HG03095 (cell line): ENCODE measurements around the gene UXS1.

Experiments
- ATAC-seq: cut with Tn5 transposase; IDR thresholded peaks from one replicate; pipeline ENCODE4 v1.9.1; 2021; ENCODE audit warnings: moderate library complexity; ENCODE audit not compliant: unreplicated experiment

Gene UXS1

DNA sequence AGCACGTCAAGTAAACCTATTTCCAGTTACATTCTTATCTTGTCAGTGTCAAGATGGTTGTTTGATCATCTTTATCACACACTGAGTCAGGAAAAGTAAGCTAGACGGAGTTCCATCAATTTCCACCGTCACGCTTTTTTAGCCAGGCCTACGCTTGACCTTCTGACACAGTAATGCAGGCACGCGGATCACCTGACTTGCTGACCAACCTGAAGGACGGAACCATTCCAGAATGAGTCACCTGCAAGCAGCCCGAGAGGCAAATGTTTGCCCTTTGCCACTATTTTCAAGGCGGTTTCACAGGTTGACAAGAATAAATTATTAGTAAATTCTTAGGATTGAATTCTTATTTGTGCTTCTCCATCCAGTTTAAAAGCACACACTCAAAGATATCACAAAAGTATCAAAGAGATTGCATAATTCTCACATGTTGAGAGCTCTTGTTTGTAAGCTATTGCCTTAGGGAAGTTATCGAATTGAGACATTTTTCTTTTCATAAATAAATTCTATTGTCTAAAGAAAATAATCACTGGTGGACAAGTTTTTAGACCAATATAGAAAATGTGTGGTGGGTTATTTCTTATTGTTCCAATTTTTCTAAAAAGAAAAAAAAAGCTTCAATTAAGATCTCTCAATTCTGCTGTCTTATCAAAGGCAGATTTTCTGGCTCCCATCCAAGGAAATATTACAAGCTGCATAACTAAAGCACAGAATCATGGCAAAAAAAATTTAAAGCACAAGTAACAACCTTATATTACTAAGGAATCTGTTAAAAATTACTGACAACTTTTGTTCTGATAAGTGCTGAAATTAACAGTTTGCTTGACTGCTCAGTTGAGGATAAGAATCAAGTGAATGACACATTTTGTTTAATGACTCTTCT lies 31.9 kb downstream of the UXS1 start:
- no peak for ATAC-seq

DNA sequence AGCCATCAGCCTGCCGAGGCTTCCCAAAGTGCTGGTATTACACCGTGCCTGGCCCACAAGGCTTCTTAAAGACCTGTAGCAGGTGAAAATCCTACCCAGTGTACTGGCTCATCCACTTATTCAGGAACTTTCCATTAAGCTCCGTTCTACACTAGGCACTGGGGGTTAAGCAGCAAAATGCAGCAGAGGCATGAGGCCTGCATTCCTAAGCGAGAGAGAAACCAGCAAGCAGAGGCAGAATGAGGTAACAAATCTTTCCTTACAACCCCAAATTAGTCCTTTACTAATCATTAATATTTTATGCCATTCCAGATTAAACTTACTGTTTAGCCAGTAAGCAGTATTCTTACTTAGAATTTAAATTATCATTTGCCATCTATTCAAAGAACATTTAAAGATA lies 32.8 kb downstream of the UXS1 start:
- ATAC-seq = no peak

DNA sequence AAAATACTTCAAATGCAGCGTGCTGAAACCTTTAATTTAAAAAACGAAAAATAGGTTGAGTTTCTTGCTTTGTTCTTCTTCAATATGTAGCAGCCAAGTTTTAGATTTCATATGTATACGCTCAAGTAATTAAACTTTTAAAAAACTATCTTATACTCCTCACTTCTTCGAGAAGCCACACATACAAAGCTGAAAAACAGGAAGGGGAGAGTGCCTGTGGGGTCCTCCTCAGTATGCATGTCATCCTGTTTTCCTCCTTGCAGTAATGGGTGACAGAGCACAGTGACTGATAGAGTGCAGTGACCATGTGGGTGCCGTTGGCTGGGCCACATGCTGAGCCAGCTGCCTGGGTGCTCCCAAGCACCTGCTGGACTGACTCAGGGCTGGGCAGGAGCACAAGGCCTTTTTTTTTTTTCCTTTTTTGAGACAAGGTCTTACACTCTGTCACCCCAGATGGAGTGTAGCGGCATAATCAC lies 33.3 kb downstream of the UXS1 start:
- ATAC-seq = peak; percentile 52

DNA sequence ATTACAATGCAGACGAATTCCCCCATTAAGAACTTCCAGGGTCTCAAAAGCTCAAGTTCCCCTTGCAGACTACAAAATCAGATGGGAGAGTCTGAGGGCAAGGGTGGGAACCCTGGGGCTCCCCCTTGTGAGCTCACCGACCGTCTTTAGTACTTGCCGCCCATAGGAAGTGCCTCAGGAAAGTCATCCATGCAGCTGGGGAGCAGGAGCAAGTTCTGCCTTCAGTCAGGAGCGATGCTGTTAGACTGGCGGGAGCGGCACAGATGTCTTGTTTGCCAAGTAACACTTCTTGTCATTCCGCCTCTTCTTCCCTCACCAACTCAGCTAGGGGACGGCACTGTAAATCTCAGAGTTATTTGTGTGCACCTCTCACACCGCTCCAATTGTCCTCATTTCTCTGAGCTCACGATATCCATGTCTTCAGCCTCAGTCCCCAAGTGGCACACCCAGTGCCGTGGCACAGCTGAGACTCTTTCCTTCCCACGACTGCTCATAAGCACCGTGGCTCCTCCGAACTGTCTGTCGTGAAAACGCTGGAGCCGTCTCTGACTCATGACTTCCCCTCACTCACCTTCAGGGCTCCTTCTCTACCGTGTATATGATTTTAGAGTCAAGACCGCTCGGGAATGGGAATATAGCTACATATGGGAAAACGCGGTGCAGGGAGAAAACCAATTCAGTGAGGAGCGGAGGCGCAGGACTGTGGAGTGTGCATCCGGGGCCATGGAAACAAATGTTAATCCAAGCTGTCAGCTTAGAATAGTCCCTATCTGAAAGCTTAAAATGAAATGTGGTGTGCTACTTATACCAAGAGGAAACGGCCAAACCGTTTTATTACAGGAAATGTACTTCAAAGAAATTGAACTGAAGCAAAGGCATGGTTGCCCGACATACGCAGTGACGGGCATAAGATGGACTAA lies 34.0 kb downstream of the UXS1 start:
- ATAC-seq = no peak

DNA sequence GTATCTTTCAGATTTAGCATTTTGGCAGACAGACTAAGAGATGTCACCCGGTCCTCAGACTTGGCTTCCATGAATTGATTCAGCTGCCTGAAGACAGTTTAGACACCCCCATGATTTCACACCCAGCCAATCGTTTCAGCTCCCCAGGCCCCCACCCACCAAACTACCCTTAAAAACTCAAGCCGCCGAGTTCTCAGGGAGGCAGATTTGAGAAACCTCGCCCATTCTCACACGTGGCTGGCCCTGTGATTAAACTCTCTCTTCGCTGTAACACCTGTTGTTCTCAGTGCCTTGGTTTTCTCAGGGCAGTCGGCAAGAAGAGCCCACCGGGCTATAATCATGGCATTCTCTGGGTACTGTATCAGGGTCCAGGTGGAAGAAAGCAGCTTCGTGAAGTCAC lies 35.2 kb downstream of the UXS1 start:
- ATAC-seq = no peak

DNA sequence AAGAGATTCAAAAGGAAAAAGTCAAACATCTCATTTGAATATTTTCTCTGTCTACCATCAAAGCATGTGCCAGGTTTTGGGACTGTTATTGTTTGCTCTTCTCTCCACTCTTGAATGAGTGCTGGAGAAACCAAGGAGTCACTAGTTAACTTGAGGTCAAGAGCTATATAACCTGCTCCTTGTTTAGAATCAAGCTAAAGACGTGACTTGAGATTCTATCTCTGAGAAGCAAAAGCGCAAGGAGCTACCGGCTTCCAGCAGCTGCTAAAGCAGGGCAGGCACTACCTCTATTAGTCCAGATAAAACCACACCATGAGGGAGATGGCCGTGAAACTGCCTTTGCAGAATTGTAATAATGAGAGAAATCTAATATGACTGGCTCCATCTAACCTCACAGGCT lies 36.0 kb downstream of the UXS1 start:
- ATAC-seq = no peak

DNA sequence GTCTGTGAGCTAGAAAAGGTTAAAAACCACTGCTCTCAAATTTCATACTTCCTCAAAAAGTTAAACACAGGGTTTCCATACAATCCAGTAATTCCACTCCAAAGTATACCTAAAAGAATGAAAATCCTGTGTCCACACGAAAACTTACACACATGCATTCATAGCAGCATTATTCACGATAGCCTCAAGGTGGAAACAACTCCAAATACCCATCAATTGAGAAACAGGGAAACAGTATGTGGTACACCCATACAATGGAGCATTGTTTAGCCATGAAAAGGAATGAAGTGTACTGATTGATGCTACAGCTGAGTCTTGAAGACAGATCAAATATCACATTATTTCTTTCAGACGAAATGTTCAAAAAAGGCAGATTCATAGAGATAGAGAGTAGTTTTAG lies 36.7 kb downstream of the UXS1 start:
- ATAC-seq = no peak

DNA sequence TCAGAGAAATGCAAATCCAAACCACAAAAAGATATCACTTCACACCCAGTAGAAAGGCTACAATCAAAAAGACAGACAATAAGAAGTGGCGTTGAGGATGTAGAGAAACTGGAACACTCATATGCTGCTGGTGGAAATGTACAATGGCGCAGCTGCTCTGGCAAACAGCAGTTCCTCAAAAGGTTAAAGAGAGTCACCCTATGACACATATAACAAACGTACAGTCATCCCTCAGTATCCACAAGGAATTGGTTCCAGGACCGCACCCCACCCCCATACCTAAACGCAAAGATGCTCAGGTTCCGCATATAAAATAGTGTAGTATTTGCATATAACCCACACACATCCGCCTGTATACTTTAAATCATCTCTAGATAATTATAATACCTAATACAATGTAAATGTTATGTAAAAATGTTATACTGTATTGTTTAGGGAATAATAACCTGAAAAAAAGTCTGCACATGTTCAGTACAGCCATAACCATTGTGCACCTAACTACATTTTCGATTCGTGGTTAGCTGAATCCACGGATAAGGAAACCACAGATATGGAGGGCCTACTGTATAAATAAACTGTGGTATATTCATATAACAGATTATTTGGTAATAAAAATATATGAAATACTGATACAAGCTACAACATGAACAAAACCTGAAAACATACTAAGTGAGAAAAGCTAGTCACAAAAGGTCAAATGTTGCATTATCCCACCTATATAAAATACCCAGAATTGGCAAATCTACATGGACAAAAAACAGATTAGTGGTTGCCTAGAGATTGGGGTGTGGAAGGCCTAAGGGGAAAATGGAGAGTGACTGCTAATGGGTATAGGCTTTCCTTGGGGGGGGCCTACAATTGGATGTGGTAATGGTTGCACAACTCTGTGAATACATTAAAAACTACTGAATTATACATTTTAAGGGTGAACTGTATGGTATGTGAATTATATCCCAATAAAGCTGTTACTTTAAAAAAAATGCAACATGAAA lies 37.5 kb downstream of the UXS1 start:
- ATAC-seq = no peak

DNA sequence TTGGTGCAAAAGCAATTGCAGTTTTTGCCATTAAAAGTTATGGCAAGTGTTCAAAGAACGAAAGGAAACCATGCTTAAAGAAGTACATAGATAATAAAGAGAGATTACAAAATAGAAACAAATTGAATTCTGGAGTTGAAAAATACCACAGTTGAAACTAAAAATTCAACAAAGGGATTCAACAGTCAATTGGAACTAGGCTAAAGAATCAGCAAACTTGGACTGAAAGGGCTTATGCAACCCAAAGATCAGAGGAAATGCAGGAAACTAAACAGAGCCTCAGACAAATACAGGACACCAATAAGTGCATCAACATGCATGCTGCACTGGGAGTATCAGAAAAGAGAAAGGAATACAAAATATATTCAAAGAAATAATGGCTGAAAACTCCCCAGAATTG lies 40.3 kb downstream of the UXS1 start:
- ATAC-seq = no peak

DNA sequence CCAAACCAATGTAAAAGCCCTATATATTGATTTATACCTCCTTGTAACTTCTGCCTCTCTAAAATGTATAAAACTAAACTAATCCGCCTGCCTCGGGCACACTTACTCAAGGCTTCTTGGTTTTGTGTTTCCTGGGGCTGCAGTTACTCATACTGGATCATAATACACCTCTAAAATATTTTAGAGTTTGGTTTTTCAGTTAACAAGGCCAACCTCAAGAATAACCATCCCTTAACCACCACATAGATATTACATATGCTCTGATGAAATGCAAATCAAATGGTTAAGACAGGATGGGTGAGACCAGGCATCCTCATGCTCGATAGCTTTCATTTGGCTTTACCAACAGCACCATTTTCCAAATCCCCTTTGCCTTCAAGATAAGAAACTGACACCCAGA lies 46.4 kb downstream of the UXS1 start:
- ATAC-seq = no peak

DNA sequence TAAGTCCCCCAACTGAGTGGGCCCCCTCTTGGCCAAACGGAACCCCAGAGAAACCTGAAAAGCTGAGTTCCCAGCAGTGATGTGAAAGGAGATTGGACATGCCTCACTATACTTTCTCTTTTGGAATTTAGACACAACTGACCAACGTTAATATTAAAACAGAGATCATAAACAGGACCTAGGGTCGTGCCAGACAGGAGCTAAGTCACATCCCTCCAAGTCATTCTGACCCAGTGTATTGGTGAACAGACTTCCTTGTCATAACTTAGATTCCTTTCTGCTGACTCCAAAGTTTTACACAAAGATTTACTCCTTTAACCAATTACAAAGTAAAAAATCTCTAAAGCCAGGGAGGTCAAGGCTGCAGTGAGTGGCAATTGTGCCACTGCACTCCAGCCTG lies 46.9 kb downstream of the UXS1 start:
- ATAC-seq = no peak

DNA sequence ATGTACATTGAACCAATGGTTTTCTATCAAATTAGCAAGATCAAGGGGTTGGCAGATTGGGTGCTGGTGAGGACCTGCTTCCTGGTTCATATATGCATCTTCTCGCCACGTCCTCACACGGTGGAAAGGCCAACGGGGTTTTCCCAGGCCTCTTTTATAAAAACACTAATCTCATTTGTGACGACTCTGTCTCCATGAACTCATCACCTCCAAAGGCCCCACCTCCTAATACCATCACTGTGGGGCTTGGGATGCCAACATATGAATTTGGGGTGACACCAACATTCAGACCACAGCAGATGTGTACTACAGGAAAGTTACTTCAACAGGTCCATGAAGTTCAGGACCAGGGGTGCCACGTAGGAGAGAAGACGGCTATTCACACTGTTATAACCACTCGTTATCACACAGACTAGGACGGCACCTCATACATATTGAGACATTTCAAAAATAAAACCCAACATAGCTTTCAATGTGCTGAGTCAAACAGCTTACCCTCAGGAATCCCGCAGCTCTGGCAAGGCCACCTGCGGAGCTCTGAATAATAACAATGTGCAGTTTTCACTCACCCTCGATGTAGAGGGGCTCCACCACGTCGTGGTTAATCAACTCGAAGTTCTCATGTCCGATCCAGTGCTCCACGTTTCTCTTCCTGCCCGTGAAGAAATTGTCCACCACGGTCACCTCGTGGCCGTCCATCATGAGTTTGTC lies 49.3 kb downstream of the UXS1 start:
- ATAC-seq = no peak

DNA sequence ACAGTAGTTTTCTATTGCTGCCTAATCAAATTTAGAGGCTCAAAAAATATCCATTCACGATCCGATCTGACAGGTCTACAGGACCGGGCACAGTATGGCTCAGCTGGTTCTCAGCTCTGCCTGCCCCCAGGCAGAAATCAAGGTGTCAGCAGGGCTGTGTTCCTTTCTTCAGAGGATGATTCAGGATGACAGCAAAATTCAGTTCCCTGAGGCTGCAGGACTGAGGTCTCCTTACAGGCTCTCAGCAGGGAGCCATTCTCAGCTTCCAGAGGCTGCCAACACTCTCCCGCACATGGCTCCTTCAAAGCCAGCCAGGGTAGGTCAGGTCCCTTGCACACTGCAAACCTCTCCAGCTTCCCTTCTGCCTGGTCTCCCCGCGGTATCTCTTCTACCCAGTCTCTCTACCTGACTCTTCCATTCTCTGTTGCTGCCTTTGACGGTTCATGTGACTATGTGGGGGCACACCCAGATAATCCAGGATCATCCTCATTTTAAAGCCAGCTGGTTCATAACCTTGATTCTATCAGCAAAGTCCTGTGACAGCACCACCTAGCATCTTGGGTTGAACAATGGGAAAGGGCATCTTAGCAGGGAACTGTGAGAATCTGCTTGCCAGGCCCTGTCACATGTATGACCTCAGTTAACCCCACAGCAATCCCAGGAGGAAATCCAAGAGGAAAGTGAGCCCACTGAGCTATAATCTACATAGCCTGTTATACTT lies 50.4 kb downstream of the UXS1 start:
- ATAC-seq = no peak

DNA sequence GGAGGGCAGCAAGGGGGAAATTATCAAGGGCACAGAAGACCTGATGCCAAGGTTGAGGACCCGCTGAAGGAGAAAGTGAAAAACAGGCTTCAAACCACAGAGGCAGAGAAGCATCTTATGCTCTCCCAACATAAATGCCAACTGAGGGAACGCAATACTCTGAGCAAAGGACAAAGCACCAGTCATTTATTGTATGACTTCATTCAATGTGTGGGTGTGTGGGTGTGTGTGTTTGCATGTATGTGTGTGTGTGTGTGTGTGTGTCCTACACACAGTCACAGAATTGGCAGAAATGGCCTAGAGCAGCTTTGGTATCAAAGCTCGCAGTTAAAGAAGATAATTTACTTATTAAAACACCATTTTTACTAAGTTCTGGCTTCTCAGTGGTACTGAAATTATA lies 51.4 kb downstream of the UXS1 start:
- ATAC-seq = no peak

DNA sequence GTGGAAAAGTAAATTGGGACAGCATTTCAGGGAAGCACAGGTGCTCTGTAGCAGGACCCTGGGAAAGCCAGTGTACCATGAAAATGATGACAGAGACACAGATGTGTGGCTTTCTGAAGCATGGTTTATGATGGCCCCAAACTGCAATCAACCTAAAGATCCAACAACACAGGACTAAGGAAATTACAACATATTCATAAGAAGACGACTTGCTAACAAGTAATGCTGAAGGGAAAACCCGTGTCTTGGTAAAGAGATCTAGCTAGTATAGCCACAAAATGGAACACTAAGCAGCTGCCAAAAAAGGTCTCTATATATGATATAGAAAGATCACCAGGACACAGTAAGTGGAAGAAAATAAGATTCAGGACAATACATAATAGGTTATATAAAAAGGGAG lies 53.2 kb downstream of the UXS1 start:
- ATAC-seq = no peak

DNA sequence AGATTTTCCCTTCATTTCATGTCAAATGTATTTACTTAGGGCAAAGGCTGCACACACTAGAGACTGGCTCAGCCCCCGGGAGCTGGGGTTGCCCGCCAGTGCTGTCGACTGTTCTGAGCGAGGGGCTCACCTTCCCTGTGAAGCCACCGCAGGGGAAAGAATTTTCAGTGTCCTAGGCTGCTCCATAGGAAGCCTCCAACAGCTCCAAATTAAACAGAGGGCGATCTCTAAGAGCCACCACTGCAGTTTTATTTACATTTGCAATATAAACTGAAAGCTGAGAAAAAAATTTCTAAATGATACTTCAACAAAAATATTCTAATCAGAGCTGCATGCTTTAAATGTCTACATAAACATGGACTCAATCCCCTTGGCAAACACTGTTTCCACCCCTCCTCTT lies 54.0 kb downstream of the UXS1 start:
- ATAC-seq = no peak

DNA sequence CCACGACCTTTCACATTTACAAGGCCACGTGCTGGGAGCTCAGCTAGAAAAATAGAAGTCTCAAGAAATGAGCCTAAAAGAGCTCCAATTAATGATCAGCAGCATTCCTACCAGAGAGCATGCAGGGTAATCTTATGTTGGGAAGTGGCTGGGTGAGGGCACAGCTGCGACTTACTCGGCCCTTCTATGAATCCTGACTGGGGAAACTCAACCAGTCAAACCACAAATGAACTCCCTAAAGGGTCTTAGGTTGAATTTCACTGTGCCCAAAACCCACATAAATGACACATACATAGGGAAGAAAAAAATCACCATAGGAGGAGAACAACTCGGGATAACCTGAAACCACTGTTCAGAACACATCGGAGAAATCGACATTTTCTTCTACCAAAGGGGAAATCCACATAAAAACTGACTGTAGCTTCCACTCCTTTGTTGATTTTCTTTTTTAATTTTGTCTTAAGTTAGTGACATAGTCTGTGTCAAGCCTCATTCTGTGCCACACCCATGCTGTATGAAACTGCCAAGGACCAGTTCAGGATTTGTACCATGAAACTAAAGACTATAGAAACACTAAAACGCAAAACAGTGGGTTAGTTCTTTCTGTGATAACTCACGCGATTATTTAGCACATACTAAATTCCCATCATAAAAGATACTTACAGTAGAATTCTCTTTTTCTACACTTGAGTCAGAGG lies 54.7 kb downstream of the UXS1 start:
- no peak for ATAC-seq

DNA sequence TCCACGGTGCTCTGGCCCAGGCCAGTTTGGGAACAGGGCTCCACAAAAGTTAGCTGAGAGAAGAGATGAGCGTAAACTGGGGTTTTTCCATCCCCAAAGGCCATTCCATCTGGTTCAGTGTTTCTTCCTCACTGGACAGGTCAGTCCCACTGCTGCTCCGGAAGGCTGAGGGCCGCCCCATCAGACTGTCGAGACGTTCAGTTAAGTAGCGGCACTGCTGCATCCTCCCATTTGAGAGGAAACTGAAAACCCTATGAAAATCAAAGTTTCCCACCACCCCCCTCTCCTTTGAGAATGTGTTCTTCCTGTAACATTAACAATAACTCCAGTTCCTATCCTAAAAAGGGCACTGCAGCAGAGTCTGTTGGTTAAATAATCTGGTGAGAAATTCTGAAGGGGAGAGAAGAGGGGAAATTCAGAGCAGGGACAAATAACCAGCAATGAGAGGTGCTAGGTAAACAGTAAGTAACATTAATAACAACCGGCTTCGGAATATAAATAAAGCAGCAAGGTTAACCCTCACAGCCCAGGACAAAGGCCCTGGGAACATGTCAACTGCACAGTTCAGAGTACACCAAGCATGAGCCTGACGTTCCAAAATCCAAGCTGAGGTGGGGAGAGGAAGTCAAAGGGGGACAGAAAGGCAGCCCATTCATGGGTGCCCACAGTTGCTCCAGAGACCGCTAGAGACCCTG lies 55.4 kb downstream of the UXS1 start:
- no peak for ATAC-seq
